COLO668 (cell line): Measurements from ENCODE around the gene RAPGEF2.
"Not testable (repeated sequence)": the region's sequence is repeated elsewhere in the genome, so short reads cannot be mapped to it uniquely, and the experiment has no call there.

Experiments
- DNase-seq: peaks from one replicate; lab custom pipeline; 2025; ENCODE audit not compliant: unreplicated experiment; lab: John Stamatoyannopoulos, UW

Gene RAPGEF2

DNA sequence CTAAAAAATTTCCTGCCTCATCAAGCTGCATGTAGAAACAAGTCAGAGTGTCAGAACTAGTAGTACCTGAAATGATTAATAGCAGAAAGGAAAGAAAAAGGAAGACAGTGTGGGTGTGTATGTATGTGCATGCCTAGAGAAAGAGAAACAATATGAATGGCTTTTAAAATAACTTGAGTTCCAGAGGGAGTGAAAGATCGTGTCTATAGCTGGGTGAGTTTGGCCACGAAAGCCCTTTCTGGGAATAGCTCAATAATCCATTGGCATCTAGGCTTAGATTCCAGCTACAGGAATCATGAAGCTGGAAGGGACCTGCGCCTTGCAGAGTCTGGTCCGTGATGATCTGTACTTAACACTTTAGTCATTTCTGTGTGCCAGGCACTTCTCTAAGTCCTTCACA is 195.6 kb downstream of the RAPGEF2 start:
- DNase-seq = no peak

GRCh38 chr4:159303435-159303834 is 200.6 kb downstream of the RAPGEF2 start:
- DNase-seq = no peak

DNA sequence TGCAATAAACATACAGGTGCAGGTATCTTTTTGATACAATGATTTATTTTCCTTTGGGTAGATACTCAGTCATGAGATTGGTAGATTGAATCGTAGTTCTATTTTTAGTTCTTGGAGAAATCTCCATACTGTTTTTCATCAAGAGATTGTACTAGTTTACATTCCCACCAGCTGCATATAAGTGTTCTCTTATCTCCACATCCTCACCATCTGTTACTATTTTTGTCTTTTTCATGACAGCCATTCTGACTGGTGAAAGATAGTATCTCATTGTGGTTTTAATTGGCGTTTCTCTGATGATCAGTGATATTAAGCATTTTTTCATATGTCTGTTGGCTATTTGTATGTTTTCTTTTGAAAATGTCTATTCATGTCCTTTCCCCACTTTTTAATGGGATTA is 202.2 kb downstream of the RAPGEF2 start:
- no peak for DNase-seq

DNA sequence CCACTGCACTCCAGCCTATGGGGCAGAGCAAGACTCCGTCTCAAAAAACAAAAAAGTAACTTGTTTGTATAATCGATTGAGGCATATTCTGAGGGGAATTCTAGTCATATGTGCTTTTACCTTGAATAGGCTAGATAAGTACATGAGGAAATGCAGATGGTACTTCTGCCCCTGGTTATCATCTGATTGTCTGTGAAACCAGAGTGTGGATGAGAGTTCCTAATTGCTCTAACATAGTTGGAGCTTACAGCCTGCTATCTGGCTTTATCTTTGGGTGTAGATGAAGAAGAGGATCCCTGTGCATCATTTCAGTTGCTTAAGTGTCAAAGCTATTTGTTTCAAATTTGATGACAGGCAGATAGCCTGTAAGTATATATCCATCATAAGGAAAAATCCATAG is 205.1 kb downstream of the RAPGEF2 start:
- DNase-seq = no peak

DNA sequence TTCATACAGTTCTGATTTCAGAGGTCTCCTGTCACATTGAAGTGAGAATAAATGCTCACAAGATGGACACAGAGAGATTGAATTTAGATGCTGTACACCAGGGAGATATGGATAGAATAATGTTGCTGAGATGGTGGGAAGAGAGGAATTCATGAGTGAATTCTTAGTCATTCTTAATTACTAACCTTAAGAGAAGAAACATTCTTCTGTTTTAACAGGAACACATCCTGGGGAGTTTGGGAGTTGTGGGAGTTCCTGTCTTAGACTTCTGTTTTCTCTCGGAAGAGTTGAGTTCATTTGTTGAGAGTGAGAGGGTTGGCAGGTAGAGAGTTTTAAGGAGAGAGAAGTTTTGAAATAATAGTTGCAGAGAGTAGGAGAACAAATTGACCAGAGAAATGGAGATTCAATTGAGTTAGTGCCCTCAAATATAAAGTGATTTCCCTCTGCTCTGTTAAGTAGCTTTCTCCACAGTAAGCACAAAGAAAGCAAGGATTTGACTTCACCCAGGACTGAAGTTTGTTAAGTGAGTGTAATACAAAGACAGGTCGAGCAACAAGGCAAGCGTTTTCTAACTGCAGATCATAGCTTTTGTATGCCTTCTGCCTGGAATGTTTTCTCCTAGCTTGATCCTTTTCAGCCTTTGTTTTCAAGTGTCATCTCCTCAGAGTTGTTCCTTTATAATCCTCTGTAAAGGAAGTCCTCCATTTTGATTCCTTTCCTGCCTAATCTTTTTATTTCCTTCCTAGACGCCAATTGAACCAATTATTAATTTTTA is 205.9 kb downstream of the RAPGEF2 start:
- no peak for DNase-seq

- DNase-seq = no peak
Measured at GRCh38 chr4:159312236-159312635, 209.4 kb downstream of the RAPGEF2 start.

GRCh38 chr4:159315879-159316278 is 213.0 kb downstream of the RAPGEF2 start:
- not testable (repeated sequence) for DNase-seq

GRCh38 chr4:159317203-159317602 is 214.3 kb downstream of the RAPGEF2 start:
- no peak for DNase-seq

GRCh38 chr4:159319027-159319426 is 216.1 kb downstream of the RAPGEF2 start:
- no peak for DNase-seq

DNA sequence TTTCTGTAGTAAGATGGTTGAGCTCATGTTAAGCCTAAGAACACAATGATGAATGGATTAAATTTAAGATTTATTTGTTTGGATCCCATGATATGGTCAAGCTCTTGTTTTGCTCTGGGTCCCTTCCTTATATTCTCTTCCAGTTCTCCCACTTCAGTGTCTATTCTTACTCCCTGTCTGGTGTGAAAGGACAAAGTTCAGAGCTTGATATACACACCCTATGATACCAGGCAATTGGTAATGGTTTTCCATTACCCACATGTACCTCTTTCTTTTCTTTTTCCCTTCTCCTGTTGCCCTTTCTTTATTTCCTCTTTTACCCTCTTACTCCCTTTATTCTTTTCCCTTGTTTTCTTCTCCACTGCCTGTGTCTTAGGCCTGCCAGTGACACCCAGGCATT is 223.6 kb downstream of the RAPGEF2 start:
- no peak for DNase-seq

DNA sequence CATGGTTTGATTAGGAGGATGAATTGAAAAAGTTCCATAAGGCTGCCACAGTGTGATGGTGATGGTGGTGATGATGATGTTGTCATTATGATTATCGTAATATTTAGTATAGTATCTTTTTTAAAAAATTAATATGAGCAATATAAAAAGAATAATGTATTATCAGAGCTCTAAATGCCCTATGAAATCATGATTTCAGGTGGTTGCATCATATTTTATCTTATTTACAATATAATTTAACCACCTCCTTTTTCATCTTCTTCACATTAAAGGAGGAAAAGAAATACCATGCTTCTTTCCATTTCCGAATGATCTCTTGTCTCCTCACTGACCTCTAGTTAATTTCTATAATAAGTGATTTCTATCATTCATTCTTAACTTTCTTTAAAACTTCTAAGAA is 225.9 kb downstream of the RAPGEF2 start:
- DNase-seq = no peak

GRCh38 chr4:159334461-159334860 is 231.6 kb downstream of the RAPGEF2 start:
- no peak for DNase-seq

DNA sequence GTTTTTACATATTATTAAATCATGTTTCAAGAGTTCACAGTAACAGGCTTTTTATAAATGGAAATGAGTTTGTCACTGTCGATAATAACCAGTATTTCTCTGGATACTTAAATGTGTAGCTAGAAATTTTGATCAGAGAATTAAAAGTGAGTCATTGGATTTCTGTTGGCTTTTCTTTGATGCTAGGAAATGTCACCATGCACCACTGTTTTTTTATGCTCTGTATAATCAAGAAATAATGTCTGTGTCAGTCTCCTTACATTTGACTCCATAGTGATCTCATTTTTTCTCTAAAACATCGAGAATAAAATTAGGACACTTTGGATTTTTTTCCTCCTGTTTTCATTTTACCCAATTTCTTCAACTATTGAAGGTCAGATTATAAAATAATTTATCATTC is 234.2 kb downstream of the RAPGEF2 start:
- no peak for DNase-seq

GRCh38 chr4:159341522-159341921 is 238.6 kb downstream of the RAPGEF2 start:
- DNase-seq = no peak

GRCh38 chr4:159342374-159342773 is 239.5 kb downstream of the RAPGEF2 start:
- DNase-seq = no peak

- DNase-seq = no peak
Measured at GRCh38 chr4:159343116-159343515, 240.2 kb downstream of the RAPGEF2 start.

GRCh38 chr4:159344877-159345276 is 242.0 kb downstream of the RAPGEF2 start:
- no peak for DNase-seq

DNA sequence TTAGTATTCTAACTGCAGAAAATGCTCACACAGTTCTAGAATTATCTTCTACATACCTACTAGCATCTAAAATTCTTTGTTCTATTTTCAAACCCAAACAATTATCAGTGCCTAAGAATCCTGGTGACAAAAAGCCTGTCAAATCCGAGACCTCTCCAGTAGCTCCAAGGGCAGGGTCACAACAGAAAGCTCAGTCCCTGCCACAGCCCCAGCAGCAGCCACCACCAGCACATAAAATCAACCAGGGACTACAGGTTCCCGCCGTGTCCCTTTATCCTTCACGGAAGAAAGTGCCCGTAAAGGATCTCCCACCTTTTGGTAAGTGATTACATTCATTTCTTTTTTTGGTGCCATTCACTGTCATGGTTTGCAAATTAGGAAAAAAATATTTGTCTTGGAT is 243.8 kb downstream of the RAPGEF2 start:
- DNase-seq = no peak

DNA sequence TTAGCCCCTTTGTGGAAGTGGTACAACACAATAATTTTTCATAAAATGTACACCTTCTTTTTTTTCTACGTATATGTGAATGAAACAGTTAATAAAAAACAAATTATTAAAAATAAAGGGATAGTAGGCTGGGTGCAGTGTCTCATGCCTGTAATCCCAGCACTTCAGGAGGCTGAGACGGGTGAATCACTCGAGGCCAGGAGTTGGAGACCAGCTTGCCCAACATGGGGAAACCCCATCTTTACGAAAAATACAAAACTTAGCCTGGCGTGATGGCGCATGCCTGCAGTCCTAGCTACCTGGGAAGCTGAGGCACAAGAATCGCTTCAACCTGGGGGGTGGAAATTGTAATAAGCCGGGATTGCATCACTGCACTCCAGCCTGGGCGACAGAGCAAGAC is 244.9 kb downstream of the RAPGEF2 start:
- no peak for DNase-seq

GRCh38 chr4:159349332-159349731 is 246.5 kb downstream of the RAPGEF2 start:
- DNase-seq = no peak

- no peak for DNase-seq
Measured at GRCh38 chr4:159352609-159353008, 249.7 kb downstream of the RAPGEF2 start.

GRCh38 chr4:159353422-159354116 is 250.7 kb downstream of the RAPGEF2 start:
- DNase-seq = no peak

DNA sequence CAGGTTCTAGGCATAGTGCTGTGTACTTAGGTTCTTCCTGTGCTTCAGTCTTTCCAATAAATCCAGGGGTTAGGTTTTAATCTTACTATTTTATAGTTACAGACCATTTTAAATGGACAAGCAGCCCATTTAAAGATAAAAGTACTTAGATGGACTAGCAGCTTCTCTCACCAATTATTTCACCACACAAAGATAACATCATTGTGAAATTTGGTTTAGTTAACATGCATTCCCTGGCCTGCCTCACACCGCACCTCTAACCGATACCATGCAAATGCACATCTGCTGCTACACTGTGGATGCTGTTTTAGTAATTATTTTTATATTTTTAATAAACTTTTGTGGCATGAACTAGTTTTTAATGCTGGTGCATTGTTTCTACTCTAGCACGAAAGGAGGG is 252.6 kb downstream of the RAPGEF2 start:
- no peak for DNase-seq
